ENCODE measurements around the gene OST4. TPM values are rescaled to one million over a fixed set of nuclear protein-coding genes. Genes with fewer than 3 reads are reported as not detected.
A peak's percentile ranks its signal among the peaks of the same experiment; 100 is the strongest.

The OST4 gene
- total and polyA plus RNA-seq, 10 of the 15 experiments (the other 5 are each of a cell fraction or from before 2014, with no cell fraction given): 270 to 1,543 (median 523) TPM

- Histone ChIP-seq H2AFZ (ENCODE audit: control insufficient read depth, low read depth, low read length) (no peak overlapping the region), H3K4me2 (ENCODE audit: control insufficient read depth, insufficient read depth) (peak overlapping the region; percentile 94), H3K4me1 (ENCODE audit: control insufficient read depth, insufficient read depth, low read length) (peaks cover 25% of the 10 kb centered on the region), H3K79me2 (ENCODE audit: control insufficient read depth, insufficient read depth, low read length) (peaks cover 32% of the 10 kb centered on the region), H3K27me3 (replicated peaks in 1 of 2; ENCODE audit: control insufficient read depth in 2 of 2, insufficient read depth in 2 of 2, low read length in 1 of 2) (no peaks in the 10 kb centered on the region), H3K9ac (ENCODE audit: control insufficient read depth, insufficient read depth, low read length) (peak overlapping the region; percentile 96), H3K27ac (ENCODE audit: control insufficient read depth, insufficient read depth) (peak overlapping the region; percentile 81), H3K4me3 (peak overlapping the region; percentile 75), H3K36me3 (ENCODE audit: control insufficient read depth in 2 of 2, insufficient read depth in 2 of 2, low read length in 1 of 2) (peaks cover 2 to 22% of the 10 kb centered on the region in 2 experiments; a peak in 3 of 4 replicates), H4K20me1 (ENCODE audit: control insufficient read depth, insufficient read depth) (no peaks in the 10 kb centered on the region), H3K9me3 (replicated peaks; ENCODE audit: control insufficient read depth, insufficient read depth, low read length) (no peaks in the 10 kb centered on the region)
- RAD21 ChIA-PET (ENCODE audit: unreplicated experiment): interaction anchor here (0.9 kb wide), 1 partner anchor 19 kb away, joined by 3 read pairs; the partner anchor contains the start of gene AGBL5
- BruUV-seq (replicated peaks): no TSS peak
- no peak for TF ChIP-seq TCF7 (IDR thresholded peaks at IDR 0.05; ENCODE audit: borderline replicate concordance)
- TF ChIP-seq SP1 (IDR thresholded peaks at IDR 0.05; ENCODE audit: low read depth, low read length): no peak
- no peak for TF ChIP-seq FOS (IDR thresholded peaks at IDR 0.05; ENCODE audit: borderline replicate concordance, extremely low read depth, insufficient read length)
- no peak for TF ChIP-seq CBX3 (IDR thresholded peaks at IDR 0.05; ENCODE audit: borderline replicate concordance, low read depth)
- TF ChIP-seq NFIC (IDR thresholded peaks at IDR 0.05; ENCODE audit: low read depth, low read length): no peak
- TF ChIP-seq POLR2A (IDR thresholded peaks at IDR 0.05; ENCODE audit: low read depth, low read length): peak; percentile 36; the same call in 1 of the 2 replicates
- CTCF ChIA-PET: interaction anchor here (0.8 kb wide), 1 partner anchor 11 kb away, joined by 3 read pairs; no protein-coding TSS in a partner anchor
- POLR2A ChIA-PET: interaction anchor here (1.2 to 12.2 kb wide), 2 partner anchors 11 to 17 kb away, joined by 5 to 139 read pairs; partner anchors contain the start of gene AGBL5
- intact Hi-C loops (cut with micrococcal nuclease; ENCODE audit: unreplicated experiment): no loop called here
- in situ Hi-C loops (cut with MboI): no loop called here
- no peak for FAIRE-seq
- 92% methylated on average over 8 of the region's 8 CpGs for WGBS (ENCODE audit: insufficient coverage, insufficient replicate concordance, low lambda C conversion rate, missing lambda C conversion rate)
- SMC1A ChIA-PET (ENCODE audit: uncharacterized antibody, unreplicated experiment): interaction anchor here (5.4 kb wide), 1 partner anchor 19 kb away, joined by 33 read pairs; the partner anchor contains the start of gene AGBL5
- no peak for ATAC-seq
- no peak for DNase-seq (ENCODE audit: low read depth, low spot score)
Measured at GRCh38 chr2:27069961-27070618, 1.4 kb downstream of the OST4 start.

GRCh38 chr2:27069436-27069835, 2.0 kb downstream of the OST4 start:
- ChIA-PET RAD21 (ENCODE audit: unreplicated experiment) (no interaction called here), CTCF (interaction anchor here (1.0 to 1.1 kb wide), 2 partner anchors 12 to 26 kb away, joined by 3 read pairs; no protein-coding TSS in a partner anchor), POLR2A (interaction anchor here (0.6 to 12.2 kb wide), 3 partner anchors 11 to 35 kb away, joined by 5 to 139 read pairs (median 7); partner anchors contain the start of gene AGBL5), SMC1A (ENCODE audit: uncharacterized antibody, unreplicated experiment) (no interaction called here)
- Histone ChIP-seq H3K27ac (ENCODE audit: control insufficient read depth, insufficient read depth) (no peak overlapping the region), H3K9ac (ENCODE audit: control insufficient read depth, insufficient read depth, low read length) (peak overlapping the region; percentile 96; the same call in 1 of the 2 replicates), H3K9me3 (replicated peaks; ENCODE audit: control insufficient read depth, insufficient read depth, low read length) (no peaks in the 10 kb centered on the region), H3K4me3 (peak overlapping the region; percentile 75; the same call in 1 of the 2 replicates), H3K36me3 (ENCODE audit: control insufficient read depth in 2 of 2, insufficient read depth in 2 of 2, low read length in 1 of 2) (peaks cover 2 to 25% of the 10 kb centered on the region in 2 experiments; a peak in 3 of 4 replicates), H3K79me2 (ENCODE audit: control insufficient read depth, insufficient read depth, low read length) (peaks cover 32% of the 10 kb centered on the region), H2AFZ (ENCODE audit: control insufficient read depth, low read depth, low read length) (no peak overlapping the region), H4K20me1 (ENCODE audit: control insufficient read depth, insufficient read depth) (no peaks in the 10 kb centered on the region), H3K4me2 (ENCODE audit: control insufficient read depth, insufficient read depth) (peak overlapping the region; percentile 94), H3K27me3 (replicated peaks in 1 of 2; ENCODE audit: control insufficient read depth in 2 of 2, insufficient read depth in 2 of 2, low read length in 1 of 2) (no peaks in the 10 kb centered on the region), H3K4me1 (ENCODE audit: control insufficient read depth, insufficient read depth, low read length) (peaks cover 19% of the 10 kb centered on the region)
- no TSS peak for BruUV-seq (replicated peaks)
- TF ChIP-seq USF1 (IDR thresholded peaks at IDR 0.05; ENCODE audit: borderline replicate concordance, extremely low read length, insufficient read depth, low read depth, low read length): no peak
- no peak for TF ChIP-seq STAT1 (conservative IDR thresholded peaks at IDR 0.05)
- no peak for TF ChIP-seq CBX5 (IDR thresholded peaks at IDR 0.05; ENCODE audit: low read depth)
- TF ChIP-seq CREM (IDR thresholded peaks at IDR 0.05; ENCODE audit: low read depth): no peak
- TF ChIP-seq MYB (IDR thresholded peaks at IDR 0.05; ENCODE audit: borderline replicate concordance, low read depth, low read length): no peak
- no peak for TF ChIP-seq FOXK2 (IDR thresholded peaks at IDR 0.05)
- TF ChIP-seq RUNX3 (IDR thresholded peaks at IDR 0.05; ENCODE audit: low read length): no peak
- TF ChIP-seq CREB1 (IDR thresholded peaks at IDR 0.05; ENCODE audit: low read depth): no peak
- no peak for TF ChIP-seq NFXL1 (IDR thresholded peaks at IDR 0.05; ENCODE audit: borderline replicate concordance)
- FAIRE-seq (no peak), DNase-seq (ENCODE audit: low read depth, low spot score) (no peak), ATAC-seq (no peak)
- WGBS (ENCODE audit: insufficient coverage, insufficient replicate concordance, low lambda C conversion rate, missing lambda C conversion rate): 98% methylated on average over 6 of the region's 6 CpGs
- intact Hi-C loops (cut with micrococcal nuclease; ENCODE audit: unreplicated experiment): no loop called here
- in situ Hi-C loops (cut with MboI): no loop called here
